ENCODE data around the gene TACC2. TPM values are rescaled to one million over a fixed set of nuclear protein-coding genes. Genes with fewer than 3 reads are reported as not detected.
"Not testable (repeated sequence)": the region's sequence is repeated elsewhere in the genome, so short reads cannot be mapped to it uniquely, and the experiment has no call there.

TACC2 gene
- total RNA-seq, 1 donor from 2014 or later, result not detected

DNA sequence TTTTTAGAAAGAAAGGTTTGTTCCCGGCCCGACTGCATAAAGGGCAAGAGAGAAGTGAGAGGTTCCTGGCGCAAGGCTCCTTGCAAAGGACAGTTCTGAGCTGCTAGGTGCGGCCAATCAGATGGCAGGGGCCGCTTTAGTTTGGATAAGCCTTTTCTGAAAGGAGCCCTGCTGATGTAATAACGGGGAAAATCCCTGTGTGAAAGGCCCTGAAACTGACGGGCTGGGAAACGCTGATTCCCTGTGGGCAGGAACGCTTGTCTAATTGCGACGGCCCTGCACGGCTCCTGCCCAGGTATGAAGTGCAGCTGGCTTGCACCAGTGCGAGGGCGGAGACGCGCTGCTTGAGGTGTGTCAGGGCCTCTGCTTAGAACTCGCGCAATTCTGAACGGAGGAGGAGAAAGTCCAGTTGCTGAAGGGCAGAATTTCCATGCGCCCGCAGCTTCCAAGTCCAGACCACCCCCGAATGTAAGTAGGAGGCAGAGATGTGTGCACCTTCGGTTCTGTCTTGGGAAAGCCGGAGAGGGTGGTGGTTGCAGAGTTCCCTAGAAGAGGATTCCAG is 30.5 kb downstream of the TACC2 start:
- Mint-ChIP-seq H3K4me3 (no peak overlapping the region), H3K27ac (no peak overlapping the region), H3K27me3 (peaks cover 4% of the 10 kb centered on the region), H3K9me3 (no peaks in the 10 kb centered on the region), H3K36me3 (ENCODE audit: low read depth) (no peaks in the 10 kb centered on the region), H3K4me1 (no peaks in the 10 kb centered on the region)
- ChIA-PET POLR2A (no interaction called here), CTCF (no interaction called here)
- intact Hi-C loops (cut with micrococcal nuclease), result no loop called here
- DNase-seq (no peak), ATAC-seq (ENCODE audit: low read depth) (no peak)
- TF ChIP-seq, protein P1, sequence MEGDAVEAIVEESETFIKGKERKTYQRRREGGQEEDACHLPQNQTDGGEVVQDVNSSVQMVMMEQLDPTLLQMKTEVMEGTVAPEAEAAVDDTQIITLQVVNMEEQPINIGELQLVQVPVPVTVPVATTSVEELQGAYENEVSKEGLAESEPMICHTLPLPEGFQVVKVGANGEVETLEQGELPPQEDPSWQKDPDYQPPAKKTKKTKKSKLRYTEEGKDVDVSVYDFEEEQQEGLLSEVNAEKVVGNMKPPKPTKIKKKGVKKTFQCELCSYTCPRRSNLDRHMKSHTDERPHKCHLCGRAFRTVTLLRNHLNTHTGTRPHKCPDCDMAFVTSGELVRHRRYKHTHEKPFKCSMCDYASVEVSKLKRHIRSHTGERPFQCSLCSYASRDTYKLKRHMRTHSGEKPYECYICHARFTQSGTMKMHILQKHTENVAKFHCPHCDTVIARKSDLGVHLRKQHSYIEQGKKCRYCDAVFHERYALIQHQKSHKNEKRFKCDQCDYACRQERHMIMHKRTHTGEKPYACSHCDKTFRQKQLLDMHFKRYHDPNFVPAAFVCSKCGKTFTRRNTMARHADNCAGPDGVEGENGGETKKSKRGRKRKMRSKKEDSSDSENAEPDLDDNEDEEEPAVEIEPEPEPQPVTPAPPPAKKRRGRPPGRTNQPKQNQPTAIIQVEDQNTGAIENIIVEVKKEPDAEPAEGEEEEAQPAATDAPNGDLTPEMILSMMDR (IDR thresholded peaks at IDR 0.05), result no peak

DNA sequence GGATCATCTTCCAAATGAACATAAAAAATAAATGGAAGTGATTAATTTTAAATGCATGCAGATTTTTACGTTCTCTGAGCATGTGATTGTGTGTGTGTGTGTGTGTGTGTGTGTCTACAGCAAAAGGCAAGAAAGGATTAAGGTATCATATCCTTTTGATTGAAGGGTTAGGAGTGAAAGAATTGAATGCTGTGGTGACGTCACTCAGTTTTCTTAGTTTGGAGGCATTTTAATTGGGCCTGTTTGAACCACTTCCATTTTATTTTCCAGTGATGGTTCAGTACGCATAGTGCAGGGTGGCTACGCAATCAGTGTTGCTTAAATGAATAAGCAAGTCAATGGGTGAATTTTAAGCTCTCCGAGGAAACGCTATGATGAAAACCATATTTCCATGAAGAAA is 31.3 kb downstream of the TACC2 start:
- DNase-seq, result no peak
- Mint-ChIP-seq H3K4me3 (no peak overlapping the region), H3K36me3 (ENCODE audit: low read depth) (no peaks in the 10 kb centered on the region), H3K4me1 (no peaks in the 10 kb centered on the region), H3K27me3 (peaks cover 4% of the 10 kb centered on the region), H3K27ac (no peak overlapping the region), H3K9me3 (no peaks in the 10 kb centered on the region)
- no peak for ATAC-seq (ENCODE audit: low read depth)
- intact Hi-C loops (cut with micrococcal nuclease), result no loop called here
- ChIA-PET CTCF (no interaction called here), POLR2A (no interaction called here)
- TF ChIP-seq, protein P1 (IDR thresholded peaks at IDR 0.05), result no peak

DNA sequence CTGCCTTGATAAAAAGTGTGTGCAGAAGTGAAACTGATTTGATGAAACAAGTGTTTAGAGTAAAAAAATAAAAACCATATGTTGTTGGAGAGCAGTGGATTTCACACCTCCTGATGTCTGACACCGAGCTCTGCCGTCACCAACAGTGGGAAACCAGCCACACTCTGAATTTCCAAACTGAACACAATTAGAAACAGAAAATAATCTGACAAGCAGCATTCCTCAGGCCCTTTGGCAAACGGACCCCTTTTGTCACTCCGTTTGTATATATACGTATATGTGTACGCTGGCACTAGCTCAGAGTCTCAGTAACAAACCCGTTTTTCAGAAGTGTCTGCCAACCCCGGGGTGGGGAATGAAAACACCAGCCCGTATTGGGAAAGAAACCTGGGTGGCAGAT is 32.4 kb downstream of the TACC2 start:
- no peak overlapping the region for H3K27ac Mint-ChIP-seq
- DNase-seq, result no peak
- ATAC-seq (ENCODE audit: low read depth), result no peak
- intact Hi-C loops (cut with micrococcal nuclease), result no loop called here
- peaks cover 4% of the 10 kb centered on the region for H3K27me3 Mint-ChIP-seq
- H3K4me3 Mint-ChIP-seq, result no peak overlapping the region
- no peaks in the 10 kb centered on the region for H3K4me1 Mint-ChIP-seq
- CTCF ChIA-PET, result no interaction called here
- H3K9me3 Mint-ChIP-seq, result no peaks in the 10 kb centered on the region
- TF ChIP-seq, protein P1 (IDR thresholded peaks at IDR 0.05), result no peak
- POLR2A ChIA-PET, result no interaction called here
- H3K36me3 Mint-ChIP-seq (ENCODE audit: low read depth), result no peaks in the 10 kb centered on the region

DNA sequence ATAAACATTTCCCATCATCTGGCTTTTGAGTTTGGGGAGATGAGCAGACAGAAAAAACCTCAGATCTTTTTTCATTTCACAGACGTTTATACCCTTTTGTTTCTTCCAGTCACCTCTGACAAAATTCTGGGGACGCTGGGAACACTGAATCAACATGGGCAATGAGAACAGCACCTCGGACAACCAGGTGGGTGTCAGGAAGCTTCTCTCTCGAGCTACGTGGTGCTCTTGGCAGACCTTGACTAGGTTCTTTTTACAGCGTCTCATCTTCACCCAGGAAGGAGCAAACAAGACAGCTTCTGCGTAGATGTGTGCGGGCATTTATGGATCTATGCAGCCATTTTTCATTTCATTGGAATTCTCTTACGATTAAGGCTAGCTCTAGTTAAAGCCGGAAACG is 32.9 kb downstream of the TACC2 start:
- Mint-ChIP-seq H3K36me3 (ENCODE audit: low read depth) (no peaks in the 10 kb centered on the region), H3K4me3 (no peak overlapping the region), H3K27me3 (peaks cover under 1% of the 10 kb centered on the region), H3K27ac (no peak overlapping the region), H3K9me3 (no peaks in the 10 kb centered on the region), H3K4me1 (no peaks in the 10 kb centered on the region)
- TF ChIP-seq, protein P1 (IDR thresholded peaks at IDR 0.05), result no peak
- intact Hi-C loops (cut with micrococcal nuclease), result no loop called here
- DNase-seq (no peak), ATAC-seq (ENCODE audit: low read depth) (no peak)
- CTCF ChIA-PET, result no interaction called here
- POLR2A ChIA-PET, result no interaction called here

DNA sequence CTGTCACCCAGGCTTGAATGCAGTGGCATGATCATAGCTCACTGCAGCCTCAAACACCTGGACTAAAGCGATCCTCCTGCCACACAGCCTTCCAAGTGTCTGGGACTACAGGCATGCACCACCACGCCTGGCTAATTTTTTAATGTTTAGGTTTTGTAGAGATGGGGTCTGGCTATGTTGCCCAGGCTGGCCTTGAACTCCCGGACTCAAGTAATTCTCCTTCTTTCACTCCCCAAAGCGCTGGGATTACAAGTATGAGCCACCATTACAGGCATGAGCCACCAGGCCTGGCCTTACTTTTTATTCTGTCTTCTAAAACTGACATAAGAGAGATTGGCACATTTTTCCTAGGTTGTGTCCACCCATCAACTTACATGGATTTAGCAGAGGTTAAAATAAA is 33.3 kb downstream of the TACC2 start:
- H3K36me3 Mint-ChIP-seq (ENCODE audit: low read depth), result no peaks in the 10 kb centered on the region
- no peaks in the 10 kb centered on the region for H3K4me1 Mint-ChIP-seq

DNA sequence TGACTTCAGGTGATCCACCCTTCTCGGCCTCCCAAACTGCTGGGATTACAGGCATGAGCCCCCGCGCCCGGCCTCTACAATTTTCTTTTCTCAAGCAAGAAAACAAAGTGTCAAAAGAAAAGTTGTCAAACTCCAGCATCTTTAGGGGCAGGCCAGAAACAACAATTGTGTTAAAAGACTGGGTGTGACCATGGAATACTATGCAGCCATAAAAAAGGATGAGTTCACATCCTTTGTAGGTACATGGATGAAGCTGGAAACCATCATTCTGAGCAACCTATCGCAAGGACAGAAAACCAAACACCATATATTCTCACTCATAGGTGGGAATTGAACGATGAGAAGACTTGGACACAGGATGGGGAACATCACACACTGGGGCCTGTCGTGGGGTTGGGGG is 34.3 kb downstream of the TACC2 start:
- CTCF ChIA-PET; H3K36me3 Mint-ChIP-seq (ENCODE audit: low read depth); ATAC-seq (ENCODE audit: low read depth); H3K27ac Mint-ChIP-seq; H3K9me3 Mint-ChIP-seq; H3K4me3 Mint-ChIP-seq; intact Hi-C loops (cut with micrococcal nuclease); H3K27me3 Mint-ChIP-seq; DNase-seq; POLR2A ChIA-PET; H3K4me1 Mint-ChIP-seq: not testable (repeated sequence)

More for the DNA sequence above, 33.3 kb downstream of the TACC2 start:
- no peak for DNase-seq
- no peak overlapping the region for H3K27ac Mint-ChIP-seq
- intact Hi-C loops (cut with micrococcal nuclease), result no loop called here
- TF ChIP-seq, protein P1 (IDR thresholded peaks at IDR 0.05), result no peak
- H3K9me3 Mint-ChIP-seq, result no peaks in the 10 kb centered on the region
- no peak overlapping the region for H3K4me3 Mint-ChIP-seq
- H3K27me3 Mint-ChIP-seq, result no peaks in the 10 kb centered on the region
- ChIA-PET POLR2A (no interaction called here), CTCF (no interaction called here)
- ATAC-seq (ENCODE audit: low read depth), result no peak
